ENCODE data around the gene SIPA1L3. TPM values are rescaled to one million over a fixed set of nuclear protein-coding genes. Genes with fewer than 3 reads are reported as not detected.

SIPA1L3 gene
- total RNA-seq, 1 experiment from 2014 or later: 125 TPM

DNA sequence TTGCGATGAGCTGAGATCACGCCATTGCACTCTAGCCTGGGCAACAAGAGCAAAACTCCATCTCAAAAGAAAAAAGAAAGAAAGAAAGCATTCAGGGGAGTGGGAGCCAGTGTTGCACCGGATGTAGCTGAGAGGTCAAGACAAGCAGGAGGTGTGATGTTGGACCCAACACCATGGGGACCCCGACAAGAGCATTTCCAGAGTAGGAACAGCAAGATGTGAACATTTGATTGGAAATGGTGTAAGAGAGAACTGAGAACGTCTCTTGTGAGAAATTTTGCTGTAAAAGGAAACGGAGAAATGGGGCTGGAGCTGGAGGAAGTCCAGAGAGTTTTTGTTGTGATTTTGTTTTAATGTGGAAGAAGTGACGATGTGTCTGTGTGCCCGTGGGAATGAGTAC, 332.8 kb downstream of the SIPA1L3 start:
- no peaks in the 10 kb centered on the region for H3K27me3 Mint-ChIP-seq (ENCODE audit: insufficient read depth, unreplicated experiment)
- H3K4me1 ChIP-seq: no peaks in the 10 kb centered on the region; the same call in 1 of the 2 replicates
- peaks cover 5% of the 10 kb centered on the region for H3K36me3 Mint-ChIP-seq (ENCODE audit: insufficient read depth, unreplicated experiment)
- ChIA-PET CTCF (interaction anchor here (0.7 to 1.0 kb wide), 2 partner anchors 24 to 250 kb away, joined by 3 to 8 read pairs; partner anchors contain the start of gene SPINT2), POLR2A (no interaction called here)
- no peak overlapping the region for H3K4me3 ChIP-seq (ENCODE audit: low read depth, low read length)
- no peak overlapping the region for H3K4me3 Mint-ChIP-seq (ENCODE audit: unreplicated experiment)
- DNase-seq: no peak
- no TSS peak for BruUV-seq (replicated peaks)
- no peaks in the 10 kb centered on the region for H3K9me3 ChIP-seq
- intact Hi-C loops (cut with micrococcal nuclease; ENCODE audit: unreplicated experiment): loop anchor here (5.0 kb wide), 1 partner anchor 37 kb away; no protein-coding TSS in a partner anchor
- H3K27ac Mint-ChIP-seq (ENCODE audit: unreplicated experiment): peak overlapping the region; percentile 29
- H3K4me1 Mint-ChIP-seq (ENCODE audit: low read depth, unreplicated experiment): peaks cover 10% of the 10 kb centered on the region
- no peaks in the 10 kb centered on the region for H3K9me3 Mint-ChIP-seq (ENCODE audit: unreplicated experiment)
- H3K27me3 ChIP-seq (replicated peaks; ENCODE audit: control insufficient read depth, insufficient read depth, low read length): no peaks in the 10 kb centered on the region
- H3K36me3 ChIP-seq (ENCODE audit: control insufficient read depth, insufficient read depth, low read length): no peaks in the 10 kb centered on the region
- TF ChIP-seq, protein P1, sequence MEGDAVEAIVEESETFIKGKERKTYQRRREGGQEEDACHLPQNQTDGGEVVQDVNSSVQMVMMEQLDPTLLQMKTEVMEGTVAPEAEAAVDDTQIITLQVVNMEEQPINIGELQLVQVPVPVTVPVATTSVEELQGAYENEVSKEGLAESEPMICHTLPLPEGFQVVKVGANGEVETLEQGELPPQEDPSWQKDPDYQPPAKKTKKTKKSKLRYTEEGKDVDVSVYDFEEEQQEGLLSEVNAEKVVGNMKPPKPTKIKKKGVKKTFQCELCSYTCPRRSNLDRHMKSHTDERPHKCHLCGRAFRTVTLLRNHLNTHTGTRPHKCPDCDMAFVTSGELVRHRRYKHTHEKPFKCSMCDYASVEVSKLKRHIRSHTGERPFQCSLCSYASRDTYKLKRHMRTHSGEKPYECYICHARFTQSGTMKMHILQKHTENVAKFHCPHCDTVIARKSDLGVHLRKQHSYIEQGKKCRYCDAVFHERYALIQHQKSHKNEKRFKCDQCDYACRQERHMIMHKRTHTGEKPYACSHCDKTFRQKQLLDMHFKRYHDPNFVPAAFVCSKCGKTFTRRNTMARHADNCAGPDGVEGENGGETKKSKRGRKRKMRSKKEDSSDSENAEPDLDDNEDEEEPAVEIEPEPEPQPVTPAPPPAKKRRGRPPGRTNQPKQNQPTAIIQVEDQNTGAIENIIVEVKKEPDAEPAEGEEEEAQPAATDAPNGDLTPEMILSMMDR (IDR thresholded peaks at IDR 0.05; ENCODE audit: insufficient read depth in 1 of 2, low read depth in 1 of 2, low read length in 1 of 2, severe bottlenecking in 1 of 2, unreplicated experiment in 1 of 2): no peak

DNA sequence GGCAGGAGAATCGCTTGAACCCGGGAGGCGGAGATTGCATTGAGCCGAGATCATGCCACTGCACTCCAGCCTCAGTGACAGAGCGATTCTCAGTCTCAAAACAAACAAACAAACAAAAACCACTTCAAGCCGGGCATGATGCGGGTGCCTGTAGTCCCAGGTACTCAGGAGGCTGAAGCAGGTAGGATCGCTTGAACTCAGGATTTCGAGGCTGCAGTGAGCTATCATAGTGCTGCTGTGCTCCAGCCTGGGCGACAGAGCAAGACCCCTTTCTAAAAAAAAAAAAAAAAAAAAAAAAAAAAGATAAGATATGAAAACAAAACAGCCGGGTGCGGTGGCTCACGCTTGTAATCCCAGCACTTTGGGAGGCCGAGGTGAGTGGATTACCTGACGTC, 336.3 kb downstream of the SIPA1L3 start:
- Mint-ChIP-seq H3K4me1 (ENCODE audit: low read depth, unreplicated experiment) (peaks cover 20% of the 10 kb centered on the region), H3K9me3 (ENCODE audit: unreplicated experiment) (no peaks in the 10 kb centered on the region), H3K4me3 (ENCODE audit: unreplicated experiment) (peak overlapping the region; percentile 59), H3K36me3 (ENCODE audit: insufficient read depth, unreplicated experiment) (no peaks in the 10 kb centered on the region), H3K27me3 (ENCODE audit: insufficient read depth, unreplicated experiment) (no peaks in the 10 kb centered on the region), H3K27ac (ENCODE audit: unreplicated experiment) (peak overlapping the region; percentile 38)
- no TSS peak for BruUV-seq (replicated peaks)
- H3K4me3 ChIP-seq (ENCODE audit: low read depth, low read length): no peak overlapping the region; the same call in 1 of the 2 replicates
- no peak for DNase-seq
- POLR2A ChIA-PET: interaction anchor here (0.7 kb wide), 1 partner anchor 23 kb away, joined by 4 read pairs; no protein-coding TSS in a partner anchor
- H3K9me3 ChIP-seq: no peaks in the 10 kb centered on the region
- TF ChIP-seq, protein P1 (IDR thresholded peaks at IDR 0.05; ENCODE audit: insufficient read depth in 1 of 2, low read depth in 1 of 2, low read length in 1 of 2, severe bottlenecking in 1 of 2, unreplicated experiment in 1 of 2): no peak
- intact Hi-C loops (cut with micrococcal nuclease; ENCODE audit: unreplicated experiment): loop anchor here (1.0 to 5.0 kb wide), 2 partner anchors 34 to 92 kb away; partner anchors contain the start of gene CATSPERG
- H3K4me1 ChIP-seq: peaks cover 4% of the 10 kb centered on the region
- CTCF ChIA-PET: interaction anchor here (0.6 to 2.7 kb wide), 13 partner anchors 9 to 160 kb away, joined by 3 to 16 read pairs (median 4); partner anchors contain the start of genes CATSPERG, FAM98C and SPINT2
- H3K27me3 ChIP-seq (replicated peaks; ENCODE audit: control insufficient read depth, insufficient read depth, low read length): no peaks in the 10 kb centered on the region
- H3K36me3 ChIP-seq (ENCODE audit: control insufficient read depth, insufficient read depth, low read length): no peaks in the 10 kb centered on the region

DNA sequence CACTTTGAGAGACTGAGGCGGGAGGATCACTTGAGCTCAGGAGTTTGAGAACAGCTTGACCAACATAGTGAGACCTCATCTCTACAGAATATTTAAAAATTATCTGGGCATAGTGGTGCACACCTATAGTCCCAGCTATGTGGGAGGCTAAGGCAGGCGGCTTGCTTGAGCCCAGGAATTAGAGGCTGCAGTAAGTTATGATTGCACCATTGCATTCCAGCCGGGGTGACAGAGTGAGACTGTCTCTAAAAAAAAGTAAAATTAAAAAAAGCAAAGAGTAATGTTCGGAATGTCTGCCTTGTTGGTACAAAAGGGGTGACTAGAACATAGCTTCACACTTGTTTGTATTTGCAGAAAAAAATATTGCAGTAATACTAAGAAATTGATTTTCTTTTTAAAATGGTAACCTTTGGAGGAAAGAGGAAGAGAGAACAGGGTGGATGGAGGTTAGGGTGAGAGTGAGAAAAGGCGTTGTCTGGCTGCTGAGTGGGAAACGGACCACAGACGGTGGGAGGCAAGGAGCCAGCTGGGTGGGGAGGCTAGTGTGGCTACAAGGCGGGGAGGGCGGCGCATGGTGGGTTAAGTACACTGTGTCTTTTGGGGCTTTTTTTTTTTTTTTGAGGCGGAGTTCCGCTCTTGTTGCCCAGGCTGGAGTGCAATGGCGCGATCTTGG, 339.0 kb downstream of the SIPA1L3 start:
- Histone ChIP-seq H3K9me3 (no peaks in the 10 kb centered on the region), H3K4me1 (peaks cover 17% of the 10 kb centered on the region), H3K4me3 (ENCODE audit: low read depth, low read length) (no peak overlapping the region), H3K27me3 (replicated peaks; ENCODE audit: control insufficient read depth, insufficient read depth, low read length) (no peaks in the 10 kb centered on the region), H3K36me3 (ENCODE audit: control insufficient read depth, insufficient read depth, low read length) (no peaks in the 10 kb centered on the region)
- no peak overlapping the region for H3K4me3 Mint-ChIP-seq (ENCODE audit: unreplicated experiment)
- H3K27ac Mint-ChIP-seq (ENCODE audit: unreplicated experiment): peak overlapping the region; percentile 45
- H3K27me3 Mint-ChIP-seq (ENCODE audit: insufficient read depth, unreplicated experiment): no peaks in the 10 kb centered on the region
- no peaks in the 10 kb centered on the region for H3K9me3 Mint-ChIP-seq (ENCODE audit: unreplicated experiment)
- POLR2A ChIA-PET: interaction anchor here (1.0 kb wide), 1 partner anchor 90 kb away, joined by 3 read pairs; the partner anchor contains the start of gene CATSPERG
- no TSS peak for BruUV-seq (replicated peaks)
- intact Hi-C loops (cut with micrococcal nuclease; ENCODE audit: unreplicated experiment): no loop called here
- DNase-seq: no peak
- CTCF ChIA-PET: interaction anchor here (0.5 to 2.7 kb wide), 5 partner anchors 9 to 157 kb away, joined by 3 to 16 read pairs (median 4); partner anchors contain the start of genes CATSPERG, FAM98C and SPINT2
- peaks cover 28% of the 10 kb centered on the region for H3K4me1 Mint-ChIP-seq (ENCODE audit: low read depth, unreplicated experiment)
- TF ChIP-seq, protein P1 (IDR thresholded peaks at IDR 0.05; ENCODE audit: insufficient read depth in 1 of 2, low read depth in 1 of 2, low read length in 1 of 2, severe bottlenecking in 1 of 2, unreplicated experiment in 1 of 2): no peak
- H3K36me3 Mint-ChIP-seq (ENCODE audit: insufficient read depth, unreplicated experiment): peaks cover 6% of the 10 kb centered on the region
